HG02642 (cell line): ENCODE data around the gene MRAS.
A peak's percentile ranks its signal among the peaks of the same experiment; 100 is the strongest.

Experiments used
- ATAC-seq: cut with Tn5 transposase; IDR thresholded peaks from one replicate; pipeline ENCODE4 v1.9.1; 2021; ENCODE audit warnings: mild to moderate bottlenecking; ENCODE audit not compliant: unreplicated experiment, poor library complexity

MRAS gene

GRCh38 chr3:138347960-138348753, at the start of gene MRAS:
Gene MRAS, plus strand, starts transcription at chr3:138348579. Its CDS starts 24,305 bp downstream, at chr3:138372884.
- peak; percentile 45 for ATAC-seq

GRCh38 chr3:138300647-138301046, 47.7 kb upstream of the MRAS start:
- ATAC-seq = no peak

- ATAC-seq = no peak
Observed at GRCh38 chr3:138303474-138303873, 44.9 kb upstream of the MRAS start.

- no peak for ATAC-seq
Observed at GRCh38 chr3:138307899-138308298, 40.5 kb upstream of the MRAS start.

GRCh38 chr3:138308783-138309182, 39.6 kb upstream of the MRAS start:
- ATAC-seq = no peak

- ATAC-seq = no peak
Observed at GRCh38 chr3:138310494-138310893, 37.9 kb upstream of the MRAS start.

GRCh38 chr3:138314751-138315150, 33.6 kb upstream of the MRAS start:
- no peak for ATAC-seq

- no peak for ATAC-seq
Observed at GRCh38 chr3:138317687-138318086, 30.7 kb upstream of the MRAS start.

GRCh38 chr3:138323971-138324370, 24.4 kb upstream of the MRAS start:
- no peak for ATAC-seq

GRCh38 chr3:138325990-138326389, 22.4 kb upstream of the MRAS start:
- ATAC-seq = no peak

- no peak for ATAC-seq
Observed at GRCh38 chr3:138326866-138327595, 21.3 kb upstream of the MRAS start.

GRCh38 chr3:138327831-138328230, 20.5 kb upstream of the MRAS start:
- ATAC-seq = no peak

GRCh38 chr3:138328341-138328740, 20.0 kb upstream of the MRAS start:
- ATAC-seq = no peak

GRCh38 chr3:138329127-138329983, 19.0 kb upstream of the MRAS start, which contains the start of gene NME9:
Gene NME9, minus strand, starts transcription at chr3:138329851. Its CDS starts 516 bp downstream, at chr3:138329335.
- peak; percentile 82 for ATAC-seq

- no peak for ATAC-seq
Observed at GRCh38 chr3:138329984-138330293, 18.4 kb upstream of the MRAS start.

- no peak for ATAC-seq
Observed at GRCh38 chr3:138331143-138331894, 17.1 kb upstream of the MRAS start.

- ATAC-seq = no peak
Observed at GRCh38 chr3:138332472-138333073, 15.8 kb upstream of the MRAS start.

GRCh38 chr3:138334608-138335007, 13.8 kb upstream of the MRAS start:
- ATAC-seq = no peak

GRCh38 chr3:138336454-138336999, 11.9 kb upstream of the MRAS start:
- no peak for ATAC-seq
